NB4 (cell line): ENCODE measurements around the gene SLC12A2.

Experiments
- DNase-seq: peaks from one replicate; pipeline ENCODE4 v3.0.0; 2010; ENCODE audit warnings: low read depth
- H3K4me3 ChIP-seq: one replicate; pipeline ENCODE4 v1.5.1; 2011; ENCODE audit warnings: mild to moderate bottlenecking, low read depth, low read length, moderate library complexity
- MYC ChIP-seq: IDR thresholded peaks from 2 replicates; pipeline ENCODE4 v1.6.1; 2011; ENCODE audit warnings: low read depth, low read length
- POLR2A ChIP-seq: IDR thresholded peaks from 2 replicates; pipeline ENCODE4 v1.6.1; 2011; ENCODE audit warnings: mild to moderate bottlenecking; ENCODE audit not compliant: insufficient read length; ENCODE audit errors: extremely low read depth
- TF ChIP-seq, protein P1 (sequence below): IDR thresholded peaks from 2 replicates; pipeline ENCODE4 v1.6.1; 2011; ENCODE audit warnings: low read depth, low read length
- TF ChIP-seq, protein P2 (sequence below): IDR thresholded peaks from one replicate; pipeline ENCODE4 v1.5.1; 2012; ENCODE audit warnings: low read depth, low read length

SLC12A2 gene

DNA sequence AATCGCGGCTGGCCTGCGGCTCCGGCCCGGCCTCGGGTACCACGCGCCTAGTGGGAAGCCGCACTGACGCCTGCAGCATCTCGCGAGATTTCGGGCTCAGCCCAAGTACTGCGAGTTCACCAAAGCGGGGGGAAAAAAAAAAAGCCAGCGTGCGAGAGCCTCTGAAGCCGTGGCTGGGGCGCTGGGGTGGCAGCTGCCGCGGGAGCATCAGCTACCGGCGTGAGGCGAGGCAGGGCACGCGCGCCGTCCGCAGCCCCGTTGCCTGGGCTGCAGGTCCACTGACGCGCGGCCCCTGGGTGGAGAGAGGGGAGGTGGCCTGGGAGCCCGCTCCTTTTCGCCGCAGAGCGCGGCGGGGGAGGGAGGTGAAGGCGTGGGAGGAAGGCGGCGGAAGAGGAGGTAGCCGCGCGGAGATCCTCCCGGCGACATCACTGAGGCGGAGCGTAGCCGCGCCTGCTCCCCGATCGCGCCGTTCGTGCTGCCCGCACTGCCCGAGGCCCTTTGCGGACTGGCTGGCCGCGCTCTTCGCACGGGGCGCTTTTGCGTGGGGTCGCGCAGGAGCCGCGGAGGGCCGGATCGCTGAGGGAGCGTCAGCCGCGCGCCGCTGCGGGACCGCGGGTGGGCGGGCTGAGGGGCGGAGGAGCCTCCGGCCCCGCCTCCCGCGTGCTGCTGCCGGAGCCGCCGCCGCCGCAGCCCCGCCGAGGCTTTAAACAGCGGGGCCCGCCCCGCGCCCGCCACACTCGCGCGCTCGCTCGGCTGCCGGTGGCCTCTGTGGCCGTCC is at the start of gene SLC12A2:
Gene SLC12A2 (plus strand): TSS at position 734 of the 778 bp plus-strand sequence. CDS start 189 bp downstream, outside the sequence.
- H3K4me3 ChIP-seq, result peak within 1 kb of the TSS; percentile 71
- DNase-seq, result peak; percentile 91
- TF ChIP-seq POLR2A (no peak), MYC (peak; percentile 34; the same call in 1 of the 2 replicates)
- TF ChIP-seq, protein P1, sequence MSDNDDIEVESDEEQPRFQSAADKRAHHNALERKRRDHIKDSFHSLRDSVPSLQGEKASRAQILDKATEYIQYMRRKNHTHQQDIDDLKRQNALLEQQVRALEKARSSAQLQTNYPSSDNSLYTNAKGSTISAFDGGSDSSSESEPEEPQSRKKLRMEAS, result peak; percentile 43; the same call in 1 of the 2 replicates

DNA sequence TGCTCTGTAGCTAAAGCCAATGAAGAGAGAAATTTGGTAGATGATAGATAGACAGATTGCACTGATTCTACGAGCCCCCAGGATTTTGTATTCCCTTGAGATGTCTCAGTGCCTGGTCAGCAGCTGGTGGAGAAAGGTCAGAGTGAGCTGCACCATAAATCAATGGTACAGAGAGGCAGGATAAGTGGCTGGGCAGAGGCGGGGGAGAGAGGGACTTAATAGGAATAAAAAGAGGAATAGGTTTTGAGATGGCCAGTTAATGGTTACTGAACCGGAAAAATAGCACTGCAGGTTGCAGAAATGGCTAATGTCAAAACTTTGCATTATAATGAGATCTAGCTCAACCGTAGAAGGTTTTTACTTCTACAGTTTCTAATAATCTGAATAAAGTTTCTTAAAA is 47.9 kb upstream of the SLC12A2 start:
- no peak for DNase-seq
- TF ChIP-seq MYC, result no peak
- TF ChIP-seq, protein P2, sequence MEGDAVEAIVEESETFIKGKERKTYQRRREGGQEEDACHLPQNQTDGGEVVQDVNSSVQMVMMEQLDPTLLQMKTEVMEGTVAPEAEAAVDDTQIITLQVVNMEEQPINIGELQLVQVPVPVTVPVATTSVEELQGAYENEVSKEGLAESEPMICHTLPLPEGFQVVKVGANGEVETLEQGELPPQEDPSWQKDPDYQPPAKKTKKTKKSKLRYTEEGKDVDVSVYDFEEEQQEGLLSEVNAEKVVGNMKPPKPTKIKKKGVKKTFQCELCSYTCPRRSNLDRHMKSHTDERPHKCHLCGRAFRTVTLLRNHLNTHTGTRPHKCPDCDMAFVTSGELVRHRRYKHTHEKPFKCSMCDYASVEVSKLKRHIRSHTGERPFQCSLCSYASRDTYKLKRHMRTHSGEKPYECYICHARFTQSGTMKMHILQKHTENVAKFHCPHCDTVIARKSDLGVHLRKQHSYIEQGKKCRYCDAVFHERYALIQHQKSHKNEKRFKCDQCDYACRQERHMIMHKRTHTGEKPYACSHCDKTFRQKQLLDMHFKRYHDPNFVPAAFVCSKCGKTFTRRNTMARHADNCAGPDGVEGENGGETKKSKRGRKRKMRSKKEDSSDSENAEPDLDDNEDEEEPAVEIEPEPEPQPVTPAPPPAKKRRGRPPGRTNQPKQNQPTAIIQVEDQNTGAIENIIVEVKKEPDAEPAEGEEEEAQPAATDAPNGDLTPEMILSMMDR, result no peak
- TF ChIP-seq POLR2A, result no peak
- TF ChIP-seq, protein P1, result no peak
- no peak overlapping the region for H3K4me3 ChIP-seq

DNA sequence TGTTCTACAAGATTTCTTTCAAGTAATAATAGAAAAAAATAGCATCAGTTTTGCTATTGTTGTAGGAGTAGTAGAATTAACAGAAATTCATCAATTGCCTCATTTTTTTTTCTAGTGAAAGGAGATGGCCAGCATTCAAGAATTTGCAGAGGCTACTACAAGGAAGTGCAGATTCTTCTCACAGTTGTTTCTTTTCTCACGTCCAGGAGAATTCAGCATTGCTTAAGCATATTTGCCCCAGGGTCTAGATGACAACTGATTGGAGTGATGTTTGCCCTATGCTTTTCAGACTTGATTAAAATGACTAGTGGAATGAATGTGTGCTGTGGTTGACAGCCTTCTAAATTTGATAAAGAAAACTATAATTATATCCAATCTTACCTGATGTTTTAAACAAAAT is 46.6 kb upstream of the SLC12A2 start:
- DNase-seq, result no peak

DNA sequence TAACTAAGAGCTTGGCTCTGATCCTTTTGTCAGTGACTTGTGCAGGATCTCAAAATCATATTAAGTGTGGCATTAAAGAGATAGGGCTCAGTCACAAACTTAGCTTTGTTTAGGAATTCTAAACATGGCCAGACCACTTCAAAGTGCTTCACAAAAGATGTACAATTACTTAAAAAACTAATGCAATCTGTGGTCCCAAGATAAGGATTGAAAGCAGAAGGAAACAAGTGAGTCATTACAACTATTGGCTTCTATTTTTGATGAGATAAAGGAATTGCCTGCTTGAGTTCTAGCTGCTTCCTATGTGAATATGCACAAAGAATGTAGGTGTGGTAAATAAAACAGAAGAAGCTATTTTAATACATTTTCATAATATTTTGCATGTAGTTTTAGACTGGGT is 44.9 kb upstream of the SLC12A2 start:
- peak; percentile 45 for DNase-seq
- H3K4me3 ChIP-seq, result no peak overlapping the region
- TF ChIP-seq MYC (no peak), POLR2A (no peak)
- TF ChIP-seq, protein P2, result no peak
- TF ChIP-seq, protein P1, result no peak

More for the DNA sequence above, 46.6 kb upstream of the SLC12A2 start:
- TF ChIP-seq MYC, result no peak
- TF ChIP-seq, protein P2, result no peak
- no peak for TF ChIP-seq POLR2A
- TF ChIP-seq, protein P1, result no peak
- no peak overlapping the region for H3K4me3 ChIP-seq

DNA sequence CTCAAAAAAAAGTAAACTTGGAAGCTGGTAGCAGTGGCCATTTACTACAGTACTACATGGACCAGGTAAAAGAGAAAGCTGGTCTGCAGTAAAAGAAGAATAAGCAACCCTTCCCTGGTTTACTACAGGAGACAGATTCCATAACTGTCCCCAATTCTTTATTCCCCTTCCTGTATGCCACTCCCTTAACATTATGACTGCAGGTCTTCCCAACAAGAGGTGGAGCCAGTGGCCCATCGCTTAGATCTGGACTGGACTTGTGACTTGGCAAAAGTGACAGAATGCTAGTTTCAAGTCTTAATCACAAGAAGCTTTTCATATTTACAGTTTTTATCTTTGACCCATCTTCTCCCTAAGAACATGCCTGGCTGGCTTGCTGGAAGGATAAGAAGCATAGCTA is 42.6 kb upstream of the SLC12A2 start:
- TF ChIP-seq, protein P1, result no peak
- TF ChIP-seq, protein P2, result no peak
- TF ChIP-seq POLR2A, result no peak
- no peak for TF ChIP-seq MYC
- no peak overlapping the region for H3K4me3 ChIP-seq
- DNase-seq, result no peak

DNA sequence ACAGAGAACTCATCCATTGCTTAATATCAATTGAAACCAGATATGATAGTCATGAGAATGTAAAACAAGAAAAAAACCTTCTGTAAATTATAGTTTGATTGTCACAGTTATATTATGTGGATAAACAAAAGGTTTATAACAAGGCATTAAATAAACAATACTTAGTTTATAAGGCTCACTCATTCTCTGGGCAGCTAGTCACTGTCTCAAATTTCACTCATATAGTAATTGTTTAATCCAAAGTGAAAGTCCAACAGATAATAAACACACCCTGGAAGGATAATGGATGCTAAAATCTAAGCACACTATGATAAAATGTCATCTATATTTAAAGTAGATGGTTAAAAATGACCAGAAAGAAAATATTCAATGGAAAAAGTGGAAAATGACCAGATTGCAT is 30.8 kb upstream of the SLC12A2 start:
- TF ChIP-seq POLR2A (no peak), MYC (no peak)
- TF ChIP-seq, protein P1, result no peak
- TF ChIP-seq, protein P2, result no peak
- DNase-seq, result no peak
- H3K4me3 ChIP-seq, result no peak overlapping the region
